HFF-Myc (cell line): ENCODE results near the gene WWOX.

ENCODE experiments used
- DNase-seq: peaks from one replicate; pipeline ENCODE4 v3.0.0-alpha.2; 2011; ENCODE audit warnings: low read depth; ENCODE audit errors: extremely low read depth
- H3K4me3 ChIP-seq: replicated peaks from 2 replicates; pipeline ENCODE4 v1.5.1; 2011; ENCODE audit warnings: low read depth, mild to moderate bottlenecking, control low read depth, low read length
- CTCF ChIP-seq: IDR thresholded peaks from 2 replicates; pipeline ENCODE4 v1.5.1; 2012; ENCODE audit warnings: mild to moderate bottlenecking, low read depth, low read length, control low read depth; ENCODE audit errors: missing control alignments

The WWOX gene

DNA sequence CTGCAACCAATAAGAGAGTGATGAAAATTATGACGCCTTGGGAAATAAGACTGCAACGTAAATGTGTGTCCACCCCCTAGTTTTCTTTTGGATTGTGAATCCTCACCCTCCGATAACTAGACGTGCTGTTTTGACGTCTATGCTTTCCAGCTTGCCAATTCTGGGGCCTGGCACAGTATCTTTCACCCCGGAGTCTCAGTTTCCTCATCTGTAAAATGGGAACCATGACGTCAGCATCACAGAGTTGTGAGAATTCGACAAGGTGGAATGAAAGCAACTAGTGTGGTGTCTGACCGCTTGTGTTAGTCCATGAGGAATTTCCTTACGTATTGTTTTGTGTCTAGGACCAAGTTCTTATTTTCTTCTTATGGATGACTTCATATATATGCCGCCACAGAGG lies 37.7 kb downstream of the WWOX start:
- TF ChIP-seq CTCF = no peak
- no peak overlapping the region for H3K4me3 ChIP-seq
- DNase-seq = no peak

- no peak for TF ChIP-seq CTCF
- no peak overlapping the region for H3K4me3 ChIP-seq
- DNase-seq = no peak
Measured at GRCh38 chr16:78137782-78138616, 38.5 kb downstream of the WWOX start.

DNA sequence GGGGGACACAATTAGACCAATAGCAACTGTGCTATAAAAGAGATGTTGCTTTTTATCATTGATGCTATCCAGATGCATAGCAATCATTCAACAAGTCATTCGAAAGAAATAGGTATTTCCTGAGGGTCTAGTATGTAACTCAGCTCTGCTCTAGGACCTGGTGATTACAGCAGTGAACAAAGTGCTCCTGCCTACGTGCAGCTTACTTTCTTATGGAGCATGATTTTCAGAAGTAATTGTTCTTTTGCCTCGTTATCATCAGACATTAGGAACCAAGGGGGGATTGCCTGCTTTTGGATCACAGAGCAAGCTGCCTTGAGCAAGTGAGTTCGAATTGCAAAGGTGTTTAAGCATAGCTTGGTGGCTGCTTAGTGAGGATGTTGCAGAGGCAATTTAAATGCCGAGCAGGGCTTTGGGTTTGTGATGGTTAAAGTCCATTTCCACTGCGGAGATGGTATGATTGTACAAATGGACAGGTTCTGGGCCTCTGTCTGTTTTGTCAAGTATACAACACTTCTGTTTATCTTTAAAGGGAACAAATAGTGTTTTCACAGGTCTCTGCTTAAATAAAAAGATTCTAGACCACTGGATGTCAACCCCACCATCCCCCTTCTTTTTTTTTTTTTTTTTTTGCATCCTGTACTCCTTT lies 41.5 kb downstream of the WWOX start:
- no peak for TF ChIP-seq CTCF
- H3K4me3 ChIP-seq = no peak overlapping the region
- no peak for DNase-seq

DNA sequence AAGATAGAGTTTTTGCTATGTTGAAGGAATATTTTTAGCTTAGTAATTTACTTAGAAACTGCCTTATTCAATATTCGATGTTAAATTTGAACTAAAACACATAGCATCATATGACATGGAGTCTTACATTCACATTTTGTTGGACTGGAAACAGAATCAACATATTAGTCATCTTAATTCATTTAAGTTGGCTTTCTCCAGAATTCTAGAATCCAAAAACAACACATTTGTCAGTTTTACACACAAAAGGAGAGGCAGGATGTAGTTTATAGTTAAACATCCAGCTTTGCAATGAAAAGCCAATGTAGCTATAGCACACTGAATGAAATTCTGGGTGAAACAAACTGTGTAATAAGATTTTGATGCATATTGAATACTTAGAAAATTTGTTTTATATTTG lies 43.3 kb downstream of the WWOX start:
- TF ChIP-seq CTCF = no peak
- no peak for DNase-seq
- no peak overlapping the region for H3K4me3 ChIP-seq

GRCh38 chr16:78146807-78147206 lies 47.4 kb downstream of the WWOX start:
- DNase-seq = no peak
- no peak overlapping the region for H3K4me3 ChIP-seq
- no peak for TF ChIP-seq CTCF

DNA sequence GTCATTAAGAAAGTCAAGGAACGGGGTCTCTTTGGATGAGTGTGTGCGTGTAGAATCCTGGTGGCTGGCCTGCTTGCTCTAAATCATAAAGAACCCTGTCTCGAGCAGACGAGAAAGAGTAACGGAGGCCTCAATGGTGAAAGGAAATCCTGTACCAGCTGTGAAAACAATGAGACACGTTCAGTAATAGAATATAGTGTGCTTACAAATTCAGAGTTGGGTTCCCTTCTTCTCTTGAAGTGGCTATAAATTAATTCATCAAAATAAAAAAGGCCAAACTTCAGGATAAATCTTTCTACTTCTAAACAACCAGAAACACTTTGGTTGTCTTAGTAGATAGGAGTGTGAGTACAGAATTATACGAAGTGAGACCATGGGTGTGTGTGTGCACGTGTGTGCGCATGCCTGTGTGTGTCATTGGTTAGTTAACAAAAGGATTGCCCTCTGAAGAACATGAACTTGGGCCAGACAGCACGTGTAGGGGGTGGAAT lies 48.5 kb downstream of the WWOX start:
- DNase-seq = no peak
- no peak overlapping the region for H3K4me3 ChIP-seq
- TF ChIP-seq CTCF = no peak
